GM10266 (cell line): ENCODE data around the gene FAM193A.
"Not testable (repeated sequence)": the region's sequence is repeated elsewhere in the genome, so short reads cannot be mapped to it uniquely, and the experiment has no call there.

Experiments used
- DNase-seq: peaks from one replicate; pipeline ENCODE4 v3.0.0; 2012; ENCODE audit errors: extremely low spot score
- CTCF ChIP-seq: IDR thresholded peaks from 2 replicates; pipeline ENCODE4 v1.5.1; 2012; ENCODE audit warnings: mild to moderate bottlenecking, low read depth; ENCODE audit not compliant: control insufficient read depth, insufficient read depth; ENCODE audit errors: missing control alignments

FAM193A gene

GRCh38 chr4:2768124-2768523 lies 231.7 kb downstream of the FAM193A start:
- DNase-seq: no peak
- no peak for TF ChIP-seq CTCF

- no peak for DNase-seq
- no peak for TF ChIP-seq CTCF
Measured at GRCh38 chr4:2768921-2769336, 232.5 kb downstream of the FAM193A start.

- no peak for TF ChIP-seq CTCF
- peak; percentile 30 for DNase-seq
Measured at GRCh38 chr4:2771264-2771663, 234.8 kb downstream of the FAM193A start.

- not testable (repeated sequence) for DNase-seq
Measured at GRCh38 chr4:2780643-2781042, 244.2 kb downstream of the FAM193A start.

GRCh38 chr4:2781911-2782310 lies 245.5 kb downstream of the FAM193A start:
- TF ChIP-seq CTCF: no peak
- DNase-seq: no peak
